Measurements from ENCODE around the gene CDH18.

DNA sequence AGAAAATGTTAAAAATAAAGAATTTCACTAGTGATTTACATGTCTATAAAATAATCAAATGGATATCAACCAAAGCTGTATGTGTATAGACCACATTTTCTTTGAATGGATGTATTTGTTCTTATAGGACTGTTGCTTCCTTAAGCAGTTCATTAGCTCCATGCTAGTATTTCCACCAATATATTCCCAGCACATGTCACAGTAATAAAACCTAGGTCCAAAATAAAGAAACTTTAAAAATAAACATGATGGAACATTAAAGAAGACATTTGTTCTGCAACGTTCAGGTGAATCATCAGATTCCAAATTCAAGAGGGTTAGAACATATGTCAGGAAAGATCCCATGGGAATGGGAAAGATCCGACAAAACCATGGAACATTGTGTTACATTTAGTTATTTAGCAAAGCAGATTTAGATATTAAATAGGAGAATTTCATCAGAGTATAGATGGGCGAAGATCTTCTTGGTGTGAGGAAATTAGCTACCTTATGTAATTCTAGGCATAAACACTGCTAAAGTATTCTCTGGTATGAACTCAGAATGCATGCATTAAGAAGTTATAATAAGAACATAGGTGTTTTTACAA is 490.7 kb downstream of the CDH18 start:
- TF ChIP-seq, protein P1, sequence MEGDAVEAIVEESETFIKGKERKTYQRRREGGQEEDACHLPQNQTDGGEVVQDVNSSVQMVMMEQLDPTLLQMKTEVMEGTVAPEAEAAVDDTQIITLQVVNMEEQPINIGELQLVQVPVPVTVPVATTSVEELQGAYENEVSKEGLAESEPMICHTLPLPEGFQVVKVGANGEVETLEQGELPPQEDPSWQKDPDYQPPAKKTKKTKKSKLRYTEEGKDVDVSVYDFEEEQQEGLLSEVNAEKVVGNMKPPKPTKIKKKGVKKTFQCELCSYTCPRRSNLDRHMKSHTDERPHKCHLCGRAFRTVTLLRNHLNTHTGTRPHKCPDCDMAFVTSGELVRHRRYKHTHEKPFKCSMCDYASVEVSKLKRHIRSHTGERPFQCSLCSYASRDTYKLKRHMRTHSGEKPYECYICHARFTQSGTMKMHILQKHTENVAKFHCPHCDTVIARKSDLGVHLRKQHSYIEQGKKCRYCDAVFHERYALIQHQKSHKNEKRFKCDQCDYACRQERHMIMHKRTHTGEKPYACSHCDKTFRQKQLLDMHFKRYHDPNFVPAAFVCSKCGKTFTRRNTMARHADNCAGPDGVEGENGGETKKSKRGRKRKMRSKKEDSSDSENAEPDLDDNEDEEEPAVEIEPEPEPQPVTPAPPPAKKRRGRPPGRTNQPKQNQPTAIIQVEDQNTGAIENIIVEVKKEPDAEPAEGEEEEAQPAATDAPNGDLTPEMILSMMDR (conservative IDR thresholded peaks at IDR 0.05; ENCODE audit: low read depth, low read length), result no peak
- TF ChIP-seq POLR2A (IDR thresholded peaks at IDR 0.05; ENCODE audit: low read depth, low read length) (no peak), RAD21 (IDR thresholded peaks at IDR 0.05; ENCODE audit: low read length) (no peak), FOS (IDR thresholded peaks at IDR 0.05; ENCODE audit: low read depth, low read length) (no peak), MXI1 (IDR thresholded peaks at IDR 0.05; ENCODE audit: borderline replicate concordance, low read depth, low read length) (no peak), CEBPB (IDR thresholded peaks at IDR 0.05; ENCODE audit: low read depth, low read length) (no peak)
- TF ChIP-seq, protein P2, sequence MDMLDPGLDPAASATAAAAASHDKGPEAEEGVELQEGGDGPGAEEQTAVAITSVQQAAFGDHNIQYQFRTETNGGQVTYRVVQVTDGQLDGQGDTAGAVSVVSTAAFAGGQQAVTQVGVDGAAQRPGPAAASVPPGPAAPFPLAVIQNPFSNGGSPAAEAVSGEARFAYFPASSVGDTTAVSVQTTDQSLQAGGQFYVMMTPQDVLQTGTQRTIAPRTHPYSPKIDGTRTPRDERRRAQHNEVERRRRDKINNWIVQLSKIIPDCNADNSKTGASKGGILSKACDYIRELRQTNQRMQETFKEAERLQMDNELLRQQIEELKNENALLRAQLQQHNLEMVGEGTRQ (IDR thresholded peaks at IDR 0.05; ENCODE audit: low read depth, low read length), result no peak
